LNCaP clone FGC (cell line): Measurements from ENCODE around the gene DNAJC17.

Source experiments
- DNase-seq: peaks from one replicate; pipeline ENCODE4 v3.0.0-alpha.2; 2011; ENCODE audit warnings: low read depth
- H3K4me3 ChIP-seq: 2 replicates; pipeline ENCODE4 v1.5.1; 2011; ENCODE audit warnings: mild to moderate bottlenecking, low read depth, low read length, control low read depth
- TF ChIP-seq, protein P1 (sequence below): IDR thresholded peaks from 2 replicates; pipeline ENCODE4 v1.5.1; 2012; ENCODE audit warnings: mild to moderate bottlenecking; ENCODE audit not compliant: control insufficient read depth, insufficient read depth; ENCODE audit errors: extremely low read depth

DNAJC17 gene, protein sequence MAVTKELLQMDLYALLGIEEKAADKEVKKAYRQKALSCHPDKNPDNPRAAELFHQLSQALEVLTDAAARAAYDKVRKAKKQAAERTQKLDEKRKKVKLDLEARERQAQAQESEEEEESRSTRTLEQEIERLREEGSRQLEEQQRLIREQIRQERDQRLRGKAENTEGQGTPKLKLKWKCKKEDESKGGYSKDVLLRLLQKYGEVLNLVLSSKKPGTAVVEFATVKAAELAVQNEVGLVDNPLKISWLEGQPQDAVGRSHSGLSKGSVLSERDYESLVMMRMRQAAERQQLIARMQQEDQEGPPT

DNA sequence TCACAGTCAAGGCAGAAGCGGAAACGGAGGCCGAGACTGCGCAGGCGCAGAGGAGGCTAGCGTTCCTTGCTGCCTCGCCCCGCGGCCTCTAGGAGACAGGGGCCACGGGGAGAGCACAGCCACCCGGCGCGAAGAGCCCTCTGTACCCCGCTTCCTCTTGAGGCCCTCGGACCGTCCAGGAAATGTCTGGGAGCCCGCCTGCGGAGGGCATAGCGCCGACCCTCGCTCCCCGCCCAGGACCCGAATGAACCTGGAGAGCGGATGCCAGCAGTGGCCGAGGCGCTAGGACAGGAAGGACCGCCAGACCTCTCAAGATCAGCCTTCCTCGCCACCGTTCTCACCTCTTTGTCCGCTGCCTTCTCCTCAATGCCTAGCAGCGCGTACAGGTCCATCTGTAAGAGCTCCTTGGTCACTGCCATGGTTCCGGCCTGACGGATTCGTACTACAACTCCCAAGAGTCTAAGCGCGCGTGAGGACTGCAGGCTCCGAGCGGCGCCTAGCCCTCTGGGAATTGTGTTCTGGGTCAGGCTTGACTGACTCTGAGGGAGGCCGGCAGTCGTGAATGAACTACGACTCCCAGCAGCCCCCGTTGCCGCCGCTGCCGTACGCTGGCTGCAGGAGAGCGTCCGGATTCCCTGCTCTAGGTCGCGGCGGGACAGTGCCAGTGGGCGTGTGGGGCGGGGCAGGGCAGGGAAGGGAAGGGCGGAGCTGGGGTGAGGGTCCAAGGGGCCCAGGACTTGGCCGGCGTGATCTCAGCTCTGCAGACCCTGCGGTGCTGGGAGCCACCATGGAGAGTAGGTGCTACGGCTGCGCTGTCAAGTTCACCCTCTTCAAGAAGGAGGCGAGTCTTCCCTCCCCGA, at the start of gene DNAJC17, which contains the start of gene ZFYVE19:
Gene DNAJC17 (minus strand): TSS at position 446 of the 860 bp plus-strand sequence. CDS start 27 bp downstream, at position 419.
Gene ZFYVE19 (plus strand): TSS at position 62 of the 860 bp plus-strand sequence. CDS start 501 bp downstream, at position 563.
- TF ChIP-seq, protein P1, sequence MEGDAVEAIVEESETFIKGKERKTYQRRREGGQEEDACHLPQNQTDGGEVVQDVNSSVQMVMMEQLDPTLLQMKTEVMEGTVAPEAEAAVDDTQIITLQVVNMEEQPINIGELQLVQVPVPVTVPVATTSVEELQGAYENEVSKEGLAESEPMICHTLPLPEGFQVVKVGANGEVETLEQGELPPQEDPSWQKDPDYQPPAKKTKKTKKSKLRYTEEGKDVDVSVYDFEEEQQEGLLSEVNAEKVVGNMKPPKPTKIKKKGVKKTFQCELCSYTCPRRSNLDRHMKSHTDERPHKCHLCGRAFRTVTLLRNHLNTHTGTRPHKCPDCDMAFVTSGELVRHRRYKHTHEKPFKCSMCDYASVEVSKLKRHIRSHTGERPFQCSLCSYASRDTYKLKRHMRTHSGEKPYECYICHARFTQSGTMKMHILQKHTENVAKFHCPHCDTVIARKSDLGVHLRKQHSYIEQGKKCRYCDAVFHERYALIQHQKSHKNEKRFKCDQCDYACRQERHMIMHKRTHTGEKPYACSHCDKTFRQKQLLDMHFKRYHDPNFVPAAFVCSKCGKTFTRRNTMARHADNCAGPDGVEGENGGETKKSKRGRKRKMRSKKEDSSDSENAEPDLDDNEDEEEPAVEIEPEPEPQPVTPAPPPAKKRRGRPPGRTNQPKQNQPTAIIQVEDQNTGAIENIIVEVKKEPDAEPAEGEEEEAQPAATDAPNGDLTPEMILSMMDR: no peak
- peak within 1 kb of the TSS; percentile 67 for H3K4me3 ChIP-seq
- peak; percentile 96 for DNase-seq

DNA sequence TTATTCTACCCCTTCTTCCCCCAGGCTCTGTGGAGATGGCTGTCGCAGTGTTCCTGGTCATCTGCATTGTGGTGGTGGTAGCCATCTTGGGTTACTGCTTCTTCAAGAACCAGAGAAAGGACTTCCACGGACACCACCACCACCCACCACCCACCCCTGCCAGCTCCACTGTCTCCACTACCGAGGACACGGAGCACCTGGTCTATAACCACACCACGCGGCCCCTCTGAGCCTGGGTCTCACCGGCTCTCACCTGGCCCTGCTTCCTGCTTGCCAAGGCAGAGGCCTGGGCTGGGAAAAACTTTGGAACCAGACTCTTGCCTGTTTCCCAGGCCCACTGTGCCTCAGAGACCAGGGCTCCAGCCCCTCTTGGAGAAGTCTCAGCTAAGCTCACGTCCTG, 49.5 kb upstream of the DNAJC17 start:
- no peak for DNase-seq
- TF ChIP-seq, protein P1: no peak
- no peak overlapping the region for H3K4me3 ChIP-seq

DNA sequence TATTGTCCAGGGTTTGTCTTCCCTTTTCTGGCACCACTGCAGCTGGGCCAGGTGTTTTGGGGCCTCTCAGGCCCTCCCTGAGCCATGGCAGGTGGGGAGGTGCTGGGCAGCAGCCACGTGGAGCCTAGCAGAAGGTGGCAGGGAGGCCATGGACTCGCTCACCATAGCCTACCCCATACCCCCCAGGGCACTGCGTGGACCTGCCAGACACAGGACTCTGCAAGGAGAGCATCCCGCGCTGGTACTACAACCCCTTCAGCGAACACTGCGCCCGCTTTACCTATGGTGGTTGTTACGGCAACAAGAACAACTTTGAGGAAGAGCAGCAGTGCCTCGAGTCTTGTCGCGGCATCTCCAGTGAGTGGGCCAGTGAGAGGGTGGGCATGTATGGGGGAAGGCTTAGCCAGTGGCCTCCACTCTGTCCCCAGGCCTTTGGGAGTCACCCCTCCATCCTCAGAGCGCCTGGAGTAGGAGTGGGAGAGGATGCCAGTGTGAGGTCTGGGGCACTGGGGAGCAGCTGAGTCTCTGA, 48.5 kb upstream of the DNAJC17 start:
- no peak overlapping the region for H3K4me3 ChIP-seq
- TF ChIP-seq, protein P1: no peak
- DNase-seq: no peak

DNA sequence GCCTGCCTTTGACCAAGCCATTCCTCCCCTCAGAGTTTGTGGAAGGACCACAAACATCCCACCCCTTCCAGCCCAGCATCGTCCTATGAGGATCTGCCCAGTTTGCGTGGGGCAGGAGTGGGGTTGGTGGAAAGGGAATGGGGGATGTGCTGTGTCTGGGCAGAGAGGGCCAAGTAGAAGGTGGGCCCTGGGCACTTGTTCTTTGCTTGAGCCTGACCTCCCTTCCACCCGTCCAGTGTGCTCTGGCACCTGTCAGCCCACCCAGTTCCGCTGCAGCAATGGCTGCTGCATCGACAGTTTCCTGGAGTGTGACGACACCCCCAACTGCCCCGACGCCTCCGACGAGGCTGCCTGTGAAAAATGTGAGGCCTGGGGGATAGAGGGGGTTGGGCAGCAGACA, 46.9 kb upstream of the DNAJC17 start:
- DNase-seq: no peak
- no peak overlapping the region for H3K4me3 ChIP-seq
- TF ChIP-seq, protein P1: no peak

DNA sequence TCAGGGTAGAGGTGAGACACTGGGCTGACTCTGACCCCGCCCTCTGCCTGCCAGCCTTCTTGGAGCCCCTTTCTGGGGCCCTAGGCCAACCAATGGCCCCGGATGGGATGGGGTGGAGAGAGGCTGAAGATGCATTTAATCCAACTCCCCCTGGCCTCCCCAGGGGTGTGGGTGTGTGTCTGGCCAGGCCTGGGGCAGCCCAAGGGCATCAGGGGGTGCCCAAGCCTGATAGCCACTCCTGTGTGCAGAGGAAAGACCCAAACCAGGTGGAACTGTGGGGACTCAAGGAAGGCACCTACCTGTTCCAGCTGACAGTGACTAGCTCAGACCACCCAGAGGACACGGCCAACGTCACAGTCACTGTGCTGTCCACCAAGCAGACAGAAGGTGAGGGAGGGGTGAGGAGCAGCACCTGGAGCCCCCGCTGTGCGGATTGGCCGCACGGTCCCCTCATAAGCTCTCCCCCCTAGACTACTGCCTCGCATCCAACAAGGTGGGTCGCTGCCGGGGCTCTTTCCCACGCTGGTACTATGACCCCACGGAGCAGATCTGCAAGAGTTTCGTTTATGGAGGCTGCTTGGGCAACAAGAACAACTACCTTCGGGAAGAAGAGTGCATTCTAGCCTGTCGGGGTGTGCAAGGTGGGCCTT, 46.1 kb upstream of the DNAJC17 start:
- DNase-seq: no peak
- H3K4me3 ChIP-seq: no peak overlapping the region
- TF ChIP-seq, protein P1: no peak

DNA sequence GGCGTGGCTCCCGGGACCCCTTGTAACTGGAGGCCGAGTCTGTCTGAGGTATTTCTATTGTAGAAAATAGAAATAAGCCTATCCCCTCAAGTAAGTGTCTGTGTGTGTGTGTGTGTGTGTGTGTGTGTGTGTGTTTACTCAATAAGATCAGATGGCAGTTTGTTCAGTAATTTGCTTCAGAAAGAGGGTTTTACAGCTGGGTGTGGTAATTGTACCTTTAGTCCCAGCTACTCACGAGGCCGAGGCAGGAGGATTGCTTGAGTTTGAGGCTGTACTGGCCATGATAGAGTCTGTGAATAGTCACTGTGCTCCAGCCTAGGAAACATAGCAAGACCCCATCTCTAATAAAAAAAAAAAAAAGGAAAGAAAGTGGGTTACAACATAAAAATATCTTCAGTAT, 45.3 kb upstream of the DNAJC17 start:
- DNase-seq: no peak
- TF ChIP-seq, protein P1: no peak
- H3K4me3 ChIP-seq: no peak overlapping the region
